ENCODE results near the gene PDZD4. TPM values are rescaled to one million over a fixed set of nuclear protein-coding genes. Genes with fewer than 3 reads are reported as not detected.

Gene PDZD4
- total RNA-seq, 4 donors from 2014 or later: 2.0 to 6.6 (median 4.2) TPM

- no peaks in the 10 kb centered on the region for H3K36me3 ChIP-seq
- DNase-seq: no peak
- 76% methylated on average over 9 of the region's 9 CpGs; no CpG with 5 or more reads in 1 of the 2 donors for WGBS, 2 donors (ENCODE audit: low coverage in 1 of 2)
- in situ Hi-C loops (cut with MboI; ENCODE audit: low pct_ligation_motif_present in 1 of 4, low pct_unique_long_range_greater_than_20kb in 1 of 4, low sequenced_read_pairs in 3 of 4) (no loop called here), intact Hi-C loops (cut with DNase I; ENCODE audit: low total_unique reads) (no loop called here)
- no peak for TF ChIP-seq EP300 (IDR thresholded peaks at IDR 0.05; ENCODE audit: low read depth)
- TF ChIP-seq POLR2A (IDR thresholded peaks at IDR 0.05): no peak
- TF ChIP-seq, protein P1, sequence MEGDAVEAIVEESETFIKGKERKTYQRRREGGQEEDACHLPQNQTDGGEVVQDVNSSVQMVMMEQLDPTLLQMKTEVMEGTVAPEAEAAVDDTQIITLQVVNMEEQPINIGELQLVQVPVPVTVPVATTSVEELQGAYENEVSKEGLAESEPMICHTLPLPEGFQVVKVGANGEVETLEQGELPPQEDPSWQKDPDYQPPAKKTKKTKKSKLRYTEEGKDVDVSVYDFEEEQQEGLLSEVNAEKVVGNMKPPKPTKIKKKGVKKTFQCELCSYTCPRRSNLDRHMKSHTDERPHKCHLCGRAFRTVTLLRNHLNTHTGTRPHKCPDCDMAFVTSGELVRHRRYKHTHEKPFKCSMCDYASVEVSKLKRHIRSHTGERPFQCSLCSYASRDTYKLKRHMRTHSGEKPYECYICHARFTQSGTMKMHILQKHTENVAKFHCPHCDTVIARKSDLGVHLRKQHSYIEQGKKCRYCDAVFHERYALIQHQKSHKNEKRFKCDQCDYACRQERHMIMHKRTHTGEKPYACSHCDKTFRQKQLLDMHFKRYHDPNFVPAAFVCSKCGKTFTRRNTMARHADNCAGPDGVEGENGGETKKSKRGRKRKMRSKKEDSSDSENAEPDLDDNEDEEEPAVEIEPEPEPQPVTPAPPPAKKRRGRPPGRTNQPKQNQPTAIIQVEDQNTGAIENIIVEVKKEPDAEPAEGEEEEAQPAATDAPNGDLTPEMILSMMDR (IDR thresholded peaks at IDR 0.05): no peak
- TF ChIP-seq POLR2AphosphoS5 (IDR thresholded peaks at IDR 0.05): no peak
- H3K27me3 ChIP-seq: peaks cover 39% of the 10 kb centered on the region
- peak overlapping the region in 1 of 4 donors; percentile 51 for H3K4me3 ChIP-seq
- H3K4me1 ChIP-seq: peaks cover 0 to 8% (median 6%) of the 10 kb centered on the region in 4 donors
- peak overlapping the region in 3 of 4 donors; percentile 52 to 72 (median 54) for H3K27ac ChIP-seq
- H3K9me3 ChIP-seq: no peaks in the 10 kb centered on the region
These were observed 2.4 kb downstream of the PDZD4 start for GRCh38 chrX:153827903-153828302.

GRCh38 chrX:153827016-153827415 is 3.3 kb downstream of the PDZD4 start:
- Histone ChIP-seq H3K4me3 (no peak overlapping the region), H3K36me3 (no peaks in the 10 kb centered on the region), H3K4me1 (peaks cover 0 to 8% (median 6%) of the 10 kb centered on the region in 4 donors), H3K9me3 (no peaks in the 10 kb centered on the region), H3K27ac (no peak overlapping the region), H3K27me3 (peaks cover 38% of the 10 kb centered on the region)
- no peak for DNase-seq
- intact Hi-C loops (cut with DNase I; ENCODE audit: low total_unique reads): no loop called here
- TF ChIP-seq, protein P1 (IDR thresholded peaks at IDR 0.05): no peak
- in situ Hi-C loops (cut with MboI; ENCODE audit: low pct_ligation_motif_present in 1 of 4, low pct_unique_long_range_greater_than_20kb in 1 of 4, low sequenced_read_pairs in 3 of 4): no loop called here
- WGBS, 2 donors (ENCODE audit: low coverage in 1 of 2): 63% methylated on average over 3 of the region's 3 CpGs; no CpG with 5 or more reads in 1 of the 2 donors

- Histone ChIP-seq H3K4me3 (no peak overlapping the region), H3K36me3 (no peaks in the 10 kb centered on the region), H3K9me3 (no peaks in the 10 kb centered on the region), H3K4me1 (peaks cover 0 to 8% (median 6%) of the 10 kb centered on the region in 4 donors), H3K27ac (no peak overlapping the region), H3K27me3 (peaks cover 23% of the 10 kb centered on the region)
- in situ Hi-C loops (cut with MboI; ENCODE audit: low pct_ligation_motif_present in 1 of 4, low pct_unique_long_range_greater_than_20kb in 1 of 4, low sequenced_read_pairs in 3 of 4) (no loop called here), intact Hi-C loops (cut with DNase I; ENCODE audit: low total_unique reads) (no loop called here)
- WGBS, 2 donors (ENCODE audit: low coverage in 1 of 2): 70% methylated on average over 7 of the region's 8 CpGs; no CpG with 5 or more reads in 1 of the 2 donors
- TF ChIP-seq POLR2AphosphoS5 (IDR thresholded peaks at IDR 0.05): no peak
- TF ChIP-seq, protein P1 (IDR thresholded peaks at IDR 0.05): no peak
- TF ChIP-seq POLR2A (IDR thresholded peaks at IDR 0.05): no peak
- TF ChIP-seq EP300 (IDR thresholded peaks at IDR 0.05; ENCODE audit: low read depth): no peak
- DNase-seq: no peak
These were observed 5.3 kb downstream of the PDZD4 start for GRCh38 chrX:153825042-153825441.

DNA sequence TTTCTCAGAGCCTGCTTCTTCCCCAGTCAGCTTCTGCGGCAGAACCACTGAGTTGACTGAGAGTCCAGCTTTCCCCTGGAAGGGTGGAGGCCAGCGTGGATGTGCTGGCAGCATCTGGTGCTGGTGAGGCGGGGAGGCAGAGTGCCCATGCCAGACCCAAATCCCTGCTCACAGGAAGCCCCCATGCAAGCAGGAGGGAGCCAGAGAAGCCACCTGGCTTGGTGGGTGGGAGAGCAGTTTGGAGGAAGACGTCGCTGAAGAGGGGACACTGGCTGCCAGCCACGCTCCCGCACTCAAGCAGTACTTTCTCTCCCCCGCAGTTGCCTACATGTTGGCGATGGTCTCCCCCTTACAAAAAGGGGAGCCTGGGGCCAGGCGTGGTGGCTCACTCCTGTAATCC is 6.0 kb downstream of the PDZD4 start:
- H3K27ac ChIP-seq: no peak overlapping the region
- no peaks in the 10 kb centered on the region for H3K9me3 ChIP-seq
- H3K4me3 ChIP-seq: no peak overlapping the region
- peaks cover 16% of the 10 kb centered on the region for H3K27me3 ChIP-seq
- TF ChIP-seq POLR2A (IDR thresholded peaks at IDR 0.05): no peak
- no peak for TF ChIP-seq EP300 (IDR thresholded peaks at IDR 0.05; ENCODE audit: low read depth)
- TF ChIP-seq, protein P1 (IDR thresholded peaks at IDR 0.05): no peak
- no peak for TF ChIP-seq POLR2AphosphoS5 (IDR thresholded peaks at IDR 0.05)
- no peaks in the 10 kb centered on the region for H3K36me3 ChIP-seq
- peaks cover 0 to 6% (median 4%) of the 10 kb centered on the region in 4 donors for H3K4me1 ChIP-seq
- WGBS, 2 donors (ENCODE audit: low coverage in 1 of 2): 86% methylated on average over 10 of the region's 10 CpGs; no CpG with 5 or more reads in 1 of the 2 donors
- no peak for DNase-seq
- intact Hi-C loops (cut with DNase I; ENCODE audit: low total_unique reads): no loop called here
- in situ Hi-C loops (cut with MboI; ENCODE audit: low pct_ligation_motif_present in 1 of 4, low pct_unique_long_range_greater_than_20kb in 1 of 4, low sequenced_read_pairs in 3 of 4): loop anchor here in 1 of 4 donors (25.0 kb wide), 1 partner anchor 88 kb away; the partner anchor contains the start of gene AVPR2

All from transverse colon (tissue), 4 donors.